Activated CD8-positive, alpha-beta T cell treated with anti-CD3 and anti-CD28 coated beads for 36 hours (primary cell): Measurements from ENCODE around the gene TMC1. TPM values are rescaled to one million over a fixed set of nuclear protein-coding genes. Genes with fewer than 3 reads are reported as not detected.

Experiments used
- ATAC-seq: fragments of 200-7000 bp; cut with Tn5 transposase; one replicate; pipeline ENCODE4 v1.10.0; 2021; ENCODE audit warnings: mild to moderate bottlenecking, moderate library complexity
- CTCF ChIA-PET: fragments of 350-600 bp; sonication (Branson Sonifier 250); formaldehyde crosslinking; loops from one replicate; lab custom pipeline; 2021; ENCODE audit warnings: antibody characterized with exemption; lab: Charles Lee
- POLR2A ChIA-PET: fragments of 350-600 bp; sonication (Branson Sonifier 250); formaldehyde crosslinking; loops from one replicate; lab custom pipeline; 2021; ENCODE audit warnings: antibody characterized with exemption; lab: Charles Lee
- DNase-seq: peaks from one replicate; pipeline ENCODE4 v3.0.0-alpha.2; 2020
- H3K27ac Mint-ChIP-seq: one replicate; pipeline ENCODE4 v1.8.0; 2021; ENCODE audit warnings: mild to moderate bottlenecking, mixed read lengths
- H3K27me3 Mint-ChIP-seq: one replicate; pipeline ENCODE4 v1.8.0; 2021; ENCODE audit warnings: mixed read lengths
- H3K36me3 Mint-ChIP-seq: one replicate; pipeline ENCODE4 v1.8.0; 2021; ENCODE audit warnings: low read depth, mixed read lengths
- H3K4me1 Mint-ChIP-seq: one replicate; pipeline ENCODE4 v1.8.0; 2021; ENCODE audit warnings: low read depth, mixed read lengths
- H3K4me3 Mint-ChIP-seq: one replicate; pipeline ENCODE4 v1.8.0; 2021; ENCODE audit warnings: mild to moderate bottlenecking, moderate library complexity, mixed read lengths
- H3K9me3 Mint-ChIP-seq: one replicate; pipeline ENCODE4 v1.8.0; 2021; ENCODE audit warnings: mixed read lengths
- CTCF ChIP-seq: fragments of 200-600 bp; IDR thresholded peaks from one replicate; pipeline ENCODE4 v1.8.0; 2022; ENCODE audit warnings: antibody characterized with exemption, mild to moderate bottlenecking
- intact Hi-C: fragments of 100-400 bp; cut with micrococcal nuclease; formaldehyde crosslinking; loops from one replicate; pipeline ENCODE4 v1.10.0; 2022
- total RNA-seq, 2 experiments: library from RNA; stranded (reverse); gene quantifications; one replicate each; pipeline ENCODE4 v1.2.3, GENCODE V29; 2021

The TMC1 gene
- total RNA-seq, 2 experiments from 2014 or later: 0.38 TPM; not detected in 1

GRCh38 chr9:72789885-72790284, 268.5 kb downstream of the TMC1 start:
- DNase-seq: no peak
- H3K9me3 Mint-ChIP-seq: no peaks in the 10 kb centered on the region
- ATAC-seq: no peak
- no peaks in the 10 kb centered on the region for H3K36me3 Mint-ChIP-seq
- no peaks in the 10 kb centered on the region for H3K4me1 Mint-ChIP-seq
- ChIA-PET POLR2A (no interaction called here), CTCF (no interaction called here)
- no peak overlapping the region for H3K27ac Mint-ChIP-seq
- H3K27me3 Mint-ChIP-seq: no peaks in the 10 kb centered on the region
- intact Hi-C loops: no loop called here
- H3K4me3 Mint-ChIP-seq: no peak overlapping the region
- TF ChIP-seq CTCF: no peak

- peaks cover under 1% of the 10 kb centered on the region for H3K9me3 Mint-ChIP-seq
- DNase-seq: no peak
- H3K27ac Mint-ChIP-seq: no peak overlapping the region
- intact Hi-C loops: no loop called here
- no peak for ATAC-seq
- no peaks in the 10 kb centered on the region for H3K27me3 Mint-ChIP-seq
- no peaks in the 10 kb centered on the region for H3K4me1 Mint-ChIP-seq
- ChIA-PET CTCF (no interaction called here), POLR2A (no interaction called here)
- H3K36me3 Mint-ChIP-seq: no peaks in the 10 kb centered on the region
- no peak overlapping the region for H3K4me3 Mint-ChIP-seq
- TF ChIP-seq CTCF: no peak
These were observed 269.6 kb downstream of the TMC1 start for GRCh38 chr9:72790989-72791388.

- Mint-ChIP-seq H3K27me3 (no peaks in the 10 kb centered on the region), H3K4me1 (no peaks in the 10 kb centered on the region), H3K27ac (no peak overlapping the region), H3K4me3 (no peak overlapping the region), H3K36me3 (no peaks in the 10 kb centered on the region), H3K9me3 (peaks cover 4% of the 10 kb centered on the region)
- no peak for TF ChIP-seq CTCF
- CTCF ChIA-PET: no interaction called here
- DNase-seq: no peak
- no peak for ATAC-seq
- POLR2A ChIA-PET: no interaction called here
- intact Hi-C loops: no loop called here
These were observed 270.0 kb downstream of the TMC1 start for GRCh38 chr9:72791436-72791835.

- Mint-ChIP-seq H3K4me3 (no peak overlapping the region), H3K27ac (no peak overlapping the region), H3K36me3 (no peaks in the 10 kb centered on the region), H3K9me3 (peaks cover 4% of the 10 kb centered on the region), H3K27me3 (no peaks in the 10 kb centered on the region), H3K4me1 (no peaks in the 10 kb centered on the region)
- ChIA-PET CTCF (no interaction called here), POLR2A (no interaction called here)
- ATAC-seq (no peak), DNase-seq (no peak)
- intact Hi-C loops: no loop called here
- no peak for TF ChIP-seq CTCF
These were observed 273.5 kb downstream of the TMC1 start for GRCh38 chr9:72794946-72795345.

GRCh38 chr9:72800328-72800994, 279.1 kb downstream of the TMC1 start:
- CTCF ChIA-PET: no interaction called here
- no peak for TF ChIP-seq CTCF
- no peak overlapping the region for H3K4me3 Mint-ChIP-seq
- peaks cover 4% of the 10 kb centered on the region for H3K9me3 Mint-ChIP-seq
- POLR2A ChIA-PET: no interaction called here
- ATAC-seq (no peak), DNase-seq (no peak)
- H3K36me3 Mint-ChIP-seq: no peaks in the 10 kb centered on the region
- H3K27ac Mint-ChIP-seq: no peak overlapping the region
- intact Hi-C loops: no loop called here
- H3K4me1 Mint-ChIP-seq: no peaks in the 10 kb centered on the region
- H3K27me3 Mint-ChIP-seq: no peaks in the 10 kb centered on the region
